BE2C (cell line): Measurements from ENCODE around the gene WNT3.

ENCODE experiments used
- DNase-seq: peaks from one replicate; pipeline ENCODE4 v3.0.0-alpha.2; 2020
- H3K27me3 ChIP-seq: fragments of 250-450 bp; sonication (Bioruptor Pico); 2 replicates; pipeline ENCODE4 v1.5.1; 2020; ENCODE audit warnings: mild to moderate bottlenecking
- H3K36me3 ChIP-seq: fragments of 250-450 bp; sonication (Bioruptor Pico); 2 replicates; pipeline ENCODE4 v1.5.1; 2020; ENCODE audit warnings: mild to moderate bottlenecking
- H3K4me1 ChIP-seq: fragments of 250-450 bp; sonication (Bioruptor Pico); 2 replicates; pipeline ENCODE4 v1.5.1; 2020
- H3K4me3 ChIP-seq: 2 replicates; pipeline ENCODE4 v1.5.1; 2011; ENCODE audit warnings: low read depth, low read length
- H3K9me3 ChIP-seq: fragments of 250-450 bp; sonication (Bioruptor Pico); 2 replicates; pipeline ENCODE4 v1.5.1; 2020
- CTCF ChIP-seq: IDR thresholded peaks from 2 replicates; pipeline ENCODE4 v1.5.1; 2012; ENCODE audit warnings: mild to moderate bottlenecking, low read depth, low read length

The WNT3 gene

DNA sequence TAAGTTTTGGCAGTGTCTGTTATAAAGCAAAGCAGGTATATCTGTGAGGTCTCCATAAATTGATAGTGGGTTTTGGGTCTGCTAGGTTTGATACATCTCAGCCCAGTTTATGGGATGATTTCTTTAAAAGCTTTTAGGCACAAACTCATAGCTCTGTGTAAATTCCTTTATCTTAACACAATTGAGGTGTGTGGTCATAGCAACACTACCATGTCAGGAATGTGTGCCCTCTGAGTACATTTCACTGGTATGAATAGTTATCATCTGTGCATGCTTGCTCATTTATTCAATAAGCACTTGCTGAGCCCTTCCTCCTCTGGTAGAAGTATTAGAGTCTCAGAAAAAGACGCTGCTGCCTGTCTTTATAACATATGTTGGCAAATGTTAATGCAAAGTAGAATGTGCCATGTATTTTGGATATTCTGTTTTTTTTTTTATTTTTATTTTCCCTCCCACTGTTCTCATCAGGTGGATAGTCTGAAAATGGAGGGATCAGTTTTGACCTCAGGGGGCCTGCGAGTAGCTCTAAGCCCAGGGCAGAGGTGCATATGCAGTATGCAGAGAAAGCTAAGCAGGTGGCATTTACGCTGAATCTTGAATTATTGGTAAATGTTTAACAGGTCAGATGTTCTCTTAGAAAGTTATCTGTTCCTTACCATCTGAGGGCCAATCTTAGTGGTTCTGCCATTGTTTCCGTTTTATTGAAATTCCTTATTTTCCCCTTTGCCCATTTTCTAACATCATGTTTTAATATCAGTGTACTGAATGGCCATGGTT lies 90.7 kb downstream of the WNT3 start:
- TF ChIP-seq CTCF: no peak
- no peak for DNase-seq
- Histone ChIP-seq H3K4me1 (peaks cover 3% of the 10 kb centered on the region), H3K27me3 (no peaks in the 10 kb centered on the region), H3K36me3 (no peaks in the 10 kb centered on the region), H3K9me3 (no peaks in the 10 kb centered on the region), H3K4me3 (no peak overlapping the region)

GRCh38 chr17:46726206-46726605 lies 92.3 kb downstream of the WNT3 start:
- no peaks in the 10 kb centered on the region; the same call in none of the 2 replicates for H3K4me1 ChIP-seq
- no peak for DNase-seq
- no peaks in the 10 kb centered on the region for H3K9me3 ChIP-seq
- no peak overlapping the region for H3K4me3 ChIP-seq
- no peaks in the 10 kb centered on the region for H3K27me3 ChIP-seq
- TF ChIP-seq CTCF: no peak
- no peaks in the 10 kb centered on the region for H3K36me3 ChIP-seq

DNA sequence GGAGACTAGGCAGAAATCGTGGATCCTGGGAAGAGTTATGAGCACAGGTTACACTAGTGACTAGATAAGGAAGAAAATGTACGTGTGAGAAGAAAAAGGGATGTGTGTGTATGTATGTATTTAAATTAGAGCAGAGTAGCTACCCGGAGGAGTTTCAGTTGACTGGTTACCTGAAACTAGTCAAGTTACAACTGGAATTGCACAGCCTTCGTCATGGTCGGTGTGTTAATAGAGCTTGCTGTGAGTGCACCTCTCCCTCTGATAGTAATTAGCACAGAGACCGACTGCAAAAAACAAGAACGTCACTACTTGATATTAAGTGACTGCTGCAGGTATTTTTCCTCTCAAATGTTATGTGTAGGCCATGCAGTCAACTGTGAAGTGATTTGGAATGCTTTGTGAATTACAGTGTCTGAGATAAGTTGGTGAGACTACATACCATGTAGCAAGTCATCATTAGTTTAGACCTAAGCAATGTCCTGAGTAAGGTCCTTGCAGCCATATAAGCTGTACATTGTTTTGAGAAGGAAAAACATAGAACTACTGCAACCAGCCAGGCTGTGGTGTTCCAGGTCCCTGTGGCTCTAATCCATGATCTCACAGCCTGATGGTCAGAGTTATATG lies 95.7 kb downstream of the WNT3 start:
- DNase-seq: no peak
- H3K9me3 ChIP-seq: no peaks in the 10 kb centered on the region
- H3K36me3 ChIP-seq: peaks cover 3% of the 10 kb centered on the region; the same call in 1 of the 2 replicates
- H3K4me3 ChIP-seq: no peak overlapping the region
- peaks cover 9% of the 10 kb centered on the region for H3K4me1 ChIP-seq
- H3K27me3 ChIP-seq: no peaks in the 10 kb centered on the region
- no peak for TF ChIP-seq CTCF

DNA sequence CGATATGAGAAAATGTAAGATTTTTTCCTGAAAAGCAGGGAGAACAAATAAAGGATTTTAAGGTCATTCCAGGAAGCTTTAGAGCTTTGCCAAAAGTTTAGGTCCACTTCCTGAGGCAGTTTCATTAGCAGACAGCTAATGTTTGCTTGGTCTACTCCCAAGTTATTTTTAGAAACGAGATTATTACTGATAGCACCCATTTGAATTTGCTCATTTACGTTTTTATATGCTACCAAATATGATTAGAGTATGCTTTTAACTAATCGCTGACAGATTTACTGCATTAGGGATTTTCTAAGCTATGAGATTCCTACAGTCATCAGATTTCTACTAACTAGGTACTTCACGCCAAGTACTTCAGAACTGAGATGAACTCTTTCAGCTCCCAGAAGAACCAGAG lies 98.1 kb downstream of the WNT3 start:
- DNase-seq: no peak

GRCh38 chr17:46719891-46720290 lies 98.6 kb downstream of the WNT3 start:
- Histone ChIP-seq H3K27me3 (no peaks in the 10 kb centered on the region), H3K4me3 (no peak overlapping the region), H3K4me1 (peaks cover 9% of the 10 kb centered on the region), H3K9me3 (no peaks in the 10 kb centered on the region), H3K36me3 (peaks cover 8% of the 10 kb centered on the region; the same call in 1 of the 2 replicates)
- DNase-seq: no peak
- no peak for TF ChIP-seq CTCF

More for the DNA sequence above, 98.1 kb downstream of the WNT3 start:
- Histone ChIP-seq H3K4me3 (no peak overlapping the region), H3K9me3 (no peaks in the 10 kb centered on the region), H3K36me3 (peaks cover 8% of the 10 kb centered on the region; the same call in 1 of the 2 replicates), H3K4me1 (peaks cover 9% of the 10 kb centered on the region), H3K27me3 (no peaks in the 10 kb centered on the region)
- TF ChIP-seq CTCF: no peak

DNA sequence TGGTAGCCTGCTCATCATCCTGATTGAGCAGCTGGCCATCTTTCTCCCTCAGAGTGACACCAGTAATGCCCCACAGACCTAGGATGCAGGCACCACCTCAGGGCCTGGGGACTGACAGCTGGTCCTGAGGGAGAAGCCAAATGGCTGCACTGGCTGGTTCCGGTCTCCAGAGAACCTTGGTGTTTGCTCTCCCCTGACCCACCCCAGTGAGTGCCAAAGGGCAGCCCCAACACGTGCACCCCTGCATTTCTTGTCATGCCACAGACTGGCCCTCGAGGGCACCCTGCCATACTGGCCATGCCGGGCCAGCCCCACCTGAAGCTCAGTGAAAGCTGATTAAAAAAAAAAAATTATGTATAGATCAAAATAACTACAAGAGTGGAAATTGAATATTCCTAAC lies 100.5 kb downstream of the WNT3 start:
- H3K36me3 ChIP-seq: peaks cover 14% of the 10 kb centered on the region
- peaks cover 9% of the 10 kb centered on the region for H3K4me1 ChIP-seq
- H3K27me3 ChIP-seq: no peaks in the 10 kb centered on the region
- no peak overlapping the region for H3K4me3 ChIP-seq
- no peak for DNase-seq
- H3K9me3 ChIP-seq: no peaks in the 10 kb centered on the region
- no peak for TF ChIP-seq CTCF
